ENCODE measurements around the gene UBR2.
"Not testable (repeated sequence)": the region's sequence is repeated elsewhere in the genome, so short reads cannot be mapped to it uniquely, and the experiment has no call there.

GRCh38 chr6:42702786-42703185 is 139.0 kb downstream of the UBR2 start:
- not testable (repeated sequence) for TF ChIP-seq POLR2A, CTCF, EP300 (IDR thresholded peaks at IDR 0.05)

All from ovary (tissue), 3 donors.